GM12878 (cell line): ENCODE measurements around the gene ZNF552. TPM values are rescaled to one million over a fixed set of nuclear protein-coding genes. Genes with fewer than 3 reads are reported as not detected.

Experiments used
- ATAC-seq: fragments of 200-7000 bp; cut with Tn5 transposase; 3 replicates; pipeline ENCODE4 v1.9.1; 2020; ENCODE audit warnings: mild to moderate bottlenecking, moderate library complexity
- BruUV-seq: library from RNA; stranded (reverse); fragments of 400-500 nt; replicated peaks from 2 replicates; lab custom pipeline; 2021; lab: Mats Ljungman, UMichigan
- CTCF ChIA-PET: fragments of 300-600 bp; sonication (Branson Sonifier 250); formaldehyde crosslinking; extraction: SDS; loops from one replicate; lab custom pipeline; 2021; ENCODE audit warnings: inconsistent platforms; lab: Yijun Ruan, JAX
- POLR2A ChIA-PET: fragments of 350-600 bp; formaldehyde crosslinking; extraction: SDS; loops from one replicate; lab custom pipeline; 2021; ENCODE audit warnings: inconsistent platforms; lab: Charles Lee
- RAD21 ChIA-PET: fragments of 300-600 bp; sonication (Branson Sonifier 250); formaldehyde crosslinking; loops from one replicate; lab custom pipeline; 2023; ENCODE audit warnings: antibody characterized with exemption; ENCODE audit not compliant: unreplicated experiment; lab: Charles Lee
- SMC1A ChIA-PET: fragments of 300-600 bp; sonication (Branson Sonifier 250); formaldehyde crosslinking; loops from one replicate; lab custom pipeline; 2023; ENCODE audit not compliant: unreplicated experiment, uncharacterized antibody; lab: Charles Lee
- DNase-seq: peaks from one replicate; pipeline ENCODE4 v3.0.0-alpha.2; 2011; ENCODE audit warnings: low read depth, low spot score
- FAIRE-seq: peaks from 3 replicates; lab custom pipeline; 2011; peaks lifted over from hg19 to GRCh38; lab: Jason Lieb, UNC
- H2AFZ ChIP-seq: 2 replicates; pipeline ENCODE4 v1.6.0; 2011; ENCODE audit warnings: low read depth, low read length, control low read depth; ENCODE audit not compliant: control insufficient read depth
- H3K27ac ChIP-seq: 2 replicates; pipeline ENCODE4 v1.5.1; 2011; ENCODE audit warnings: control low read depth; ENCODE audit not compliant: control insufficient read depth, insufficient read depth
- H3K27me3 ChIP-seq, 2 experiments: replicated peaks in 1 of 2; 2 replicates each; pipeline versions ENCODE4 v1.6.0 to v1.6.1; 2011; ENCODE audit warnings: low read length in 1 of 2; ENCODE audit not compliant: control insufficient read depth in 2 of 2, insufficient read depth in 2 of 2
- H3K36me3 ChIP-seq, 2 experiments: 2 replicates each; pipeline ENCODE4 v1.5.1; 2011; ENCODE audit warnings: low read length in 1 of 2; ENCODE audit not compliant: control insufficient read depth in 2 of 2, insufficient read depth in 2 of 2
- H3K4me1 ChIP-seq: 2 replicates; pipeline ENCODE4 v1.6.1; 2011; ENCODE audit warnings: mild to moderate bottlenecking, low read length, moderate library complexity, mixed read lengths; ENCODE audit not compliant: control insufficient read depth, insufficient read depth
- H3K4me2 ChIP-seq: 2 replicates; pipeline ENCODE4 v1.6.0; 2011; ENCODE audit warnings: control low read depth; ENCODE audit not compliant: control insufficient read depth, insufficient read depth
- H3K4me3 ChIP-seq: fragments of 200-600 bp; sonication (generic); 2 replicates; pipeline ENCODE4 v1.5.1; 2016
- H3K79me2 ChIP-seq: 2 replicates; pipeline ENCODE4 v1.6.0; 2011; ENCODE audit warnings: low read length; ENCODE audit not compliant: control insufficient read depth, insufficient read depth
- H3K9ac ChIP-seq: 2 replicates; pipeline ENCODE4 v1.8.0; 2011; ENCODE audit warnings: low read length, control low read depth, mixed read lengths; ENCODE audit not compliant: control insufficient read depth, insufficient read depth
- H3K9me3 ChIP-seq: replicated peaks from 3 replicates; pipeline ENCODE4 v1.5.1; 2011; ENCODE audit warnings: mild to moderate bottlenecking, low read length; ENCODE audit not compliant: control insufficient read depth, insufficient read depth
- H4K20me1 ChIP-seq: 2 replicates; pipeline ENCODE4 v1.6.0; 2011; ENCODE audit not compliant: control insufficient read depth, insufficient read depth
- GATAD2B ChIP-seq: fragments of 450-650 bp; conservative IDR thresholded peaks from 2 replicates; pipeline ENCODE4 v1.6.1; 2017; ENCODE audit warnings: low read depth, mild to moderate bottlenecking, moderate library complexity
- HDGF ChIP-seq: fragments of 450-650 bp; IDR thresholded peaks from 2 replicates; pipeline ENCODE4 v1.6.1; 2016; ENCODE audit warnings: antibody characterized with exemption
- IKZF1 ChIP-seq: fragments of 450-650 bp; conservative IDR thresholded peaks from 2 replicates; pipeline ENCODE4 v1.6.1; 2017; ENCODE audit warnings: antibody characterized with exemption, mild to moderate bottlenecking
- MTA3 ChIP-seq: IDR thresholded peaks from 2 replicates; pipeline ENCODE4 v1.6.1; 2012; ENCODE audit warnings: low read length, inconsistent platforms, borderline replicate concordance
- RAD51 ChIP-seq: fragments of 450-650 bp; IDR thresholded peaks from 2 replicates; pipeline ENCODE4 v1.6.1; 2016; ENCODE audit warnings: moderate library complexity, mild to moderate bottlenecking, inconsistent platforms
- SMARCA5 ChIP-seq: fragments of 450-650 bp; IDR thresholded peaks from 2 replicates; pipeline ENCODE4 v1.6.1; 2017; ENCODE audit warnings: mild to moderate bottlenecking
- ZNF207 ChIP-seq: fragments of 450-650 bp; IDR thresholded peaks from 2 replicates; pipeline ENCODE4 v1.6.1; 2014; ENCODE audit warnings: antibody characterized with exemption, mild to moderate bottlenecking, borderline replicate concordance
- ZNF384 ChIP-seq: IDR thresholded peaks from 2 replicates; pipeline ENCODE4 v1.6.1; 2012; ENCODE audit warnings: low read depth, mild to moderate bottlenecking, low read length, improper control_type of control experiment, borderline replicate concordance
- WGBS: methylation state at CpG from one replicate; pipeline ENCODE4 v1.1.6; 2016; ENCODE audit warnings: low lambda C conversion rate; ENCODE audit not compliant: insufficient replicate concordance, insufficient coverage; ENCODE audit errors: missing lambda C conversion rate; 5-methylcytosine and 5-hydroxymethylcytosine counted together
- in situ Hi-C: fragments of 300-500 bp; cut with MboI; formaldehyde crosslinking; loops from 9 replicates; pipeline ENCODE4 v1.14.3; 2018; ENCODE audit warnings: mixed read lengths
- intact Hi-C: fragments of 100-400 bp; cut with micrococcal nuclease; formaldehyde crosslinking; loops from one replicate; pipeline ENCODE4 v1.14.2; 2022; ENCODE audit not compliant: unreplicated experiment
- polyA plus RNA-seq, 11 experiments: library from polyadenylated mRNA; depleted of rRNA in 4 of 11; unstranded in 6 of 11; stranded (reverse) in 5 of 11; fragments of >200 nt; fragmentation: Nextera tagmentation in 4 of 11; fragmentation: Illumina TruSeq in 1 of 11; extraction: Ambion mirVana in 4 of 11; extraction: Trizol in 1 of 11; gene quantifications; 1 replicate in 1 of 11; 2 replicates in 10 of 11; pipeline versions ENCODE4 v1.2.1 to v1.2.3, GENCODE V29; 2011 to 2016; ENCODE audit warnings: inconsistent platforms in 2 of 11, missing spikeins in 2 of 11, low read depth in 1 of 11
- total RNA-seq, 4 experiments: library from RNA; depleted of rRNA in 3 of 4; stranded (reverse); fragments of >200 nt in 3 of 4; fragmentation: Illumina TruSeq in 1 of 4; extraction: Trizol in 1 of 4; gene quantifications; 2 replicates each; pipeline versions ENCODE4 v1.2.1 to v1.2.3, GENCODE V29; 2013 to 2021
- TF ChIP-seq, protein P1 (sequence below): fragments of 450-650 bp; IDR thresholded peaks from 2 replicates; pipeline ENCODE4 v1.6.1; 2017; ENCODE audit warnings: borderline replicate concordance
- TF ChIP-seq, protein P2 (sequence below): fragments of 450-650 bp; IDR thresholded peaks from 2 replicates; pipeline ENCODE4 v1.6.1; 2017; ENCODE audit warnings: mild to moderate bottlenecking

The ZNF552 gene
- total and polyA plus RNA-seq, 10 of the 15 experiments (the other 5 are each of a cell fraction or from before 2014, with no cell fraction given) = 3.6 to 13.3 (median 8.0) TPM

DNA sequence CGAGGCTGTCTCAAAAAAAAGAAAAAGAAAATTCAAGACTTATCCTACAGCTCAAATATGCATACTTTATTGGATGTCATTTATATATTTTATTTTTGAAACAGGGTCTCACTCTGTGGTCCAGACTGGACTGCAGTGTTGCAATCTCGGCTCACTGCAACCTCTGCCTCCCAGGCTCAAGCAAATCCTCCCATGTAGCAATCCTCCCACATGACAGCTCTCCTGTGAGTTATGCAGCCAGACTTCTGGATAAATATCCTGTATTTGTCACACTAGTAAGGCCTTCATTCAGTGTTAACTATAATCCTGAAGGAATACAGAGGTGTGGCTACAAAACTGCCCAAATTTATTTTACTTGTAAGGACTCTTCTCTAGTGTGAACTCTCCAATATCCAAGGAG is 7.2 kb downstream of the ZNF552 start:
- Histone ChIP-seq H4K20me1 (no peaks in the 10 kb centered on the region), H3K27me3 (no peaks in the 10 kb centered on the region), H3K36me3 (peaks cover 5 to 7% of the 10 kb centered on the region in 2 experiments; a peak in 3 of 4 replicates), H3K9me3 (no peaks in the 10 kb centered on the region; the same call in 2 of the 3 replicates), H3K4me2 (no peak overlapping the region), H3K79me2 (no peaks in the 10 kb centered on the region; the same call in 1 of the 2 replicates), H3K4me3 (no peak overlapping the region), H3K9ac (no peak overlapping the region), H2AFZ (no peak overlapping the region), H3K27ac (no peak overlapping the region), H3K4me1 (peaks cover 6% of the 10 kb centered on the region)
- in situ Hi-C loops (loop anchor here (25.0 kb wide), 1 partner anchor 1670 kb away; the partner anchor contains the start of gene ZNF444), intact Hi-C loops (no loop called here)
- TF ChIP-seq ZNF207 (no peak), SMARCA5 (no peak), IKZF1 (no peak), GATAD2B (no peak), MTA3 (no peak), RAD51 (no peak), ZNF384 (no peak), HDGF (no peak)
- TF ChIP-seq, protein P1, sequence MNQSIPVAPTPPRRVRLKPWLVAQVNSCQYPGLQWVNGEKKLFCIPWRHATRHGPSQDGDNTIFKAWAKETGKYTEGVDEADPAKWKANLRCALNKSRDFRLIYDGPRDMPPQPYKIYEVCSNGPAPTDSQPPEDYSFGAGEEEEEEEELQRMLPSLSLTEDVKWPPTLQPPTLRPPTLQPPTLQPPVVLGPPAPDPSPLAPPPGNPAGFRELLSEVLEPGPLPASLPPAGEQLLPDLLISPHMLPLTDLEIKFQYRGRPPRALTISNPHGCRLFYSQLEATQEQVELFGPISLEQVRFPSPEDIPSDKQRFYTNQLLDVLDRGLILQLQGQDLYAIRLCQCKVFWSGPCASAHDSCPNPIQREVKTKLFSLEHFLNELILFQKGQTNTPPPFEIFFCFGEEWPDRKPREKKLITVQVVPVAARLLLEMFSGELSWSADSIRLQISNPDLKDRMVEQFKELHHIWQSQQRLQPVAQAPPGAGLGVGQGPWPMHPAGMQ = no peak
- TF ChIP-seq, protein P2, sequence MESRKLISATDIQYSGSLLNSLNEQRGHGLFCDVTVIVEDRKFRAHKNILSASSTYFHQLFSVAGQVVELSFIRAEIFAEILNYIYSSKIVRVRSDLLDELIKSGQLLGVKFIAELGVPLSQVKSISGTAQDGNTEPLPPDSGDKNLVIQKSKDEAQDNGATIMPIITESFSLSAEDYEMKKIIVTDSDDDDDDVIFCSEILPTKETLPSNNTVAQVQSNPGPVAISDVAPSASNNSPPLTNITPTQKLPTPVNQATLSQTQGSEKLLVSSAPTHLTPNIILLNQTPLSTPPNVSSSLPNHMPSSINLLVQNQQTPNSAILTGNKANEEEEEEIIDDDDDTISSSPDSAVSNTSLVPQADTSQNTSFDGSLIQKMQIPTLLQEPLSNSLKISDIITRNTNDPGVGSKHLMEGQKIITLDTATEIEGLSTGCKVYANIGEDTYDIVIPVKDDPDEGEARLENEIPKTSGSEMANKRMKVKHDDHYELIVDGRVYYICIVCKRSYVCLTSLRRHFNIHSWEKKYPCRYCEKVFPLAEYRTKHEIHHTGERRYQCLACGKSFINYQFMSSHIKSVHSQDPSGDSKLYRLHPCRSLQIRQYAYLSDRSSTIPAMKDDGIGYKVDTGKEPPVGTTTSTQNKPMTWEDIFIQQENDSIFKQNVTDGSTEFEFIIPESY = no peak
- DNase-seq = no peak
- RAD21 ChIA-PET = no interaction called here
- CTCF ChIA-PET = no interaction called here
- POLR2A ChIA-PET = no interaction called here
- SMC1A ChIA-PET = no interaction called here
- ATAC-seq = no peak
- 100% methylated on average over 2 of the region's 2 CpGs for WGBS
- no TSS peak for BruUV-seq
- FAIRE-seq = no peak
